HG03045 (cell line): Measurements from ENCODE around the gene KRT5.

ENCODE experiments used
- ATAC-seq: cut with Tn5 transposase; IDR thresholded peaks from one replicate; pipeline ENCODE4 v1.9.1; 2021; ENCODE audit warnings: mild to moderate bottlenecking, moderate library complexity; ENCODE audit not compliant: unreplicated experiment

KRT5 gene

GRCh38 chr12:52519826-52520662 lies at the start of gene KRT5:
Gene KRT5 (minus strand): TSS chr12:52520394. CDS start chr12:52520296, 98 bp downstream.
- no peak for ATAC-seq

GRCh38 chr12:52568111-52568510 lies 47.9 kb upstream of the KRT5 start:
- no peak for ATAC-seq

GRCh38 chr12:52566847-52567291 lies 46.7 kb upstream of the KRT5 start:
- ATAC-seq = no peak

- ATAC-seq = no peak
These were observed 44.4 kb upstream of the KRT5 start for GRCh38 chr12:52564582-52564981.

- no peak for ATAC-seq
These were observed 41.8 kb upstream of the KRT5 start for GRCh38 chr12:52561880-52562449.

- no peak for ATAC-seq
These were observed 39.8 kb upstream of the KRT5 start for GRCh38 chr12:52559979-52560378.

GRCh38 chr12:52558781-52559445 lies 38.7 kb upstream of the KRT5 start:
- no peak for ATAC-seq

- no peak for ATAC-seq
These were observed 37.3 kb upstream of the KRT5 start for GRCh38 chr12:52557476-52557875.

GRCh38 chr12:52555577-52555976 lies 35.4 kb upstream of the KRT5 start:
- ATAC-seq = no peak

- no peak for ATAC-seq
These were observed 32.5 kb upstream of the KRT5 start, which contains the start of gene KRT71 for GRCh38 chr12:52552681-52553195. Gene KRT71 (minus strand): TSS chr12:52553145. CDS start chr12:52553077, 68 bp downstream.

- ATAC-seq = no peak
These were observed 31.9 kb upstream of the KRT5 start for GRCh38 chr12:52552055-52552454.

GRCh38 chr12:52551216-52551865 lies 31.1 kb upstream of the KRT5 start:
- no peak for ATAC-seq

GRCh38 chr12:52546126-52546525 lies 25.9 kb upstream of the KRT5 start:
- no peak for ATAC-seq

- no peak for ATAC-seq
These were observed 24.0 kb upstream of the KRT5 start for GRCh38 chr12:52543985-52544883.

GRCh38 chr12:52542785-52543318 lies 22.7 kb upstream of the KRT5 start:
- no peak for ATAC-seq

GRCh38 chr12:52542157-52542556 lies 22.0 kb upstream of the KRT5 start:
- ATAC-seq = no peak

- ATAC-seq = no peak
These were observed 21.5 kb upstream of the KRT5 start for GRCh38 chr12:52541709-52542108.

- no peak for ATAC-seq
These were observed 20.3 kb upstream of the KRT5 start for GRCh38 chr12:52540531-52540930.

GRCh38 chr12:52539821-52540173 lies 19.6 kb upstream of the KRT5 start:
- no peak for ATAC-seq
